BJ (cell line): Measurements from ENCODE around the gene AK4. TPM values are rescaled to one million over a fixed set of nuclear protein-coding genes. Genes with fewer than 3 reads are reported as not detected.
A peak's percentile ranks its signal among the peaks of the same experiment; 100 is the strongest.
"Not testable (repeated sequence)": the region's sequence is repeated elsewhere in the genome, so short reads cannot be mapped to it uniquely, and the experiment has no call there.

Source experiments
- CTCF ChIA-PET: fragments of 350-600 bp; formaldehyde crosslinking; extraction: SDS; loops from one replicate; lab custom pipeline; 2021; ENCODE audit warnings: antibody characterized with exemption, inconsistent platforms; lab: Yijun Ruan, JAX
- POLR2A ChIA-PET: fragments of 300-600 bp; sonication (Branson Sonifier 250); formaldehyde crosslinking; extraction: SDS; loops from one replicate; lab custom pipeline; 2021; ENCODE audit warnings: antibody characterized with exemption; lab: Charles Lee
- DNase-seq: peaks from one replicate; pipeline ENCODE4 v3.0.0-alpha.2; 2011; ENCODE audit warnings: low read depth
- H3K27me3 ChIP-seq: 2 replicates; pipeline ENCODE4 v1.6.0; 2011; ENCODE audit warnings: low read length; ENCODE audit not compliant: control insufficient read depth, insufficient read depth
- H3K36me3 ChIP-seq: 2 replicates; pipeline ENCODE4 v1.5.1; 2011; ENCODE audit warnings: low read length; ENCODE audit not compliant: control insufficient read depth, insufficient read depth
- H3K4me3 ChIP-seq: 2 replicates; pipeline ENCODE4 v1.5.1; 2011; ENCODE audit warnings: low read depth, mild to moderate bottlenecking, control low read depth, low read length
- polyA minus RNA-seq: library from RNA; depleted of rRNA, polyadenylated mRNA; stranded (reverse); fragments of >200 nt; gene quantifications from 2 replicates; pipeline ENCODE4 v1.2.3, GENCODE V29; 2011; rRNA and poly(A)+ RNA removed
- polyA plus RNA-seq: library from polyadenylated mRNA; depleted of rRNA; stranded (reverse); fragments of >200 nt; gene quantifications from 2 replicates; pipeline ENCODE4 v1.2.3, GENCODE V29; 2011; rRNA removed
- TF ChIP-seq, protein P1 (sequence below): IDR thresholded peaks from 2 replicates; pipeline ENCODE4 v1.5.1; 2011; ENCODE audit warnings: low read depth, mild to moderate bottlenecking, control low read depth, inconsistent platforms, low read length, moderate library complexity; ENCODE audit not compliant: insufficient read depth

AK4 gene
- polyA plus RNA-seq = 11.9 and 24.2 TPM in 2 replicates
- polyA minus RNA-seq = 9.0 and 9.1 TPM in 2 replicates

DNA sequence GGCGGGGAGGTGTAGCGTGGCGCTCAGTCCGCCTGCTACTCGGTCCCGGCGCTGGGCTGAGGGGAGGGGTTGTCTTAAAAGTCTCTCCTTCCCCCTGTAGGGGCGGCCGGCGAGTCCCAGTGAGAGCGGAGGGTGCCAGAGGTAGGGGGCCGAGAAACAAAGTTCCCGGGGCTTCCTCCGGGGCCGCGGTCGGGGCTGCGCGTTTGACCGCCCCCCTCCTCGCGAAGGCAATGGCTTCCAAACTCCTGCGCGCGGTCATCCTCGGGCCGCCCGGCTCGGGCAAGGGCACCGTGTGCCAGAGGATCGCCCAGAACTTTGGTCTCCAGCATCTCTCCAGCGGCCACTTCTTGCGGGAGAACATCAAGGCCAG lies at the start of gene AK4:
Gene AK4 (plus strand): TSS at position 26 of the 370 bp plus-strand sequence. CDS start 205 bp downstream, at position 231.
- CTCF ChIA-PET = interaction anchor here (1.5 to 1.8 kb wide), 2 partner anchors 65 to 88 kb away, joined by 4 read pairs; no protein-coding TSS in a partner anchor
- H3K4me3 ChIP-seq = peak within 1 kb of the TSS; percentile 73
- DNase-seq, H3K27me3 ChIP-seq, H3K36me3 ChIP-seq, POLR2A ChIA-PET: not testable (repeated sequence)

DNA sequence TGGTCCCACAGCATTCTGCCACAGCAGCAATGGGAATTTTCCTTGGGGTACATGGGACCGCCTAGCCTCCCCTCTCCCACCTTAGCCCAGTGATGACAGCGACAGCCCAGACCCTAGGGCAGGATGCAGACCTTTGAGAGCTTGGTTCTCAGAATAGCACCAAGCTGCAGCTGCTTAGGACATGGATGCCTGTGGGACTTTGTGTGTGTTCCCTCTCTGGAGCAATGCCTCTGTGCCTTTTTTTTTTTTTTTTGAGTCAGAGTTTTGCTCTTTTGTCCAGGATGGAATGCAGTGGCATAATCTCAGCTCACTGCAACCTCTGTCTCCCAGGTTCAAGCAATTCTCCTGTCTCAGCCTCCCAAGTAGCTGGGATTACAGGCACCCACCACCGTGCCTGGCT lies 44.2 kb upstream of the AK4 start:
- no peak for DNase-seq
- H3K36me3 ChIP-seq = no peaks in the 10 kb centered on the region
- CTCF ChIA-PET = interaction anchor here (0.6 to 2.6 kb wide), 2 partner anchors 105 to 1345 kb away, joined by 3 to 5 read pairs; no protein-coding TSS in a partner anchor
- TF ChIP-seq, protein P1, sequence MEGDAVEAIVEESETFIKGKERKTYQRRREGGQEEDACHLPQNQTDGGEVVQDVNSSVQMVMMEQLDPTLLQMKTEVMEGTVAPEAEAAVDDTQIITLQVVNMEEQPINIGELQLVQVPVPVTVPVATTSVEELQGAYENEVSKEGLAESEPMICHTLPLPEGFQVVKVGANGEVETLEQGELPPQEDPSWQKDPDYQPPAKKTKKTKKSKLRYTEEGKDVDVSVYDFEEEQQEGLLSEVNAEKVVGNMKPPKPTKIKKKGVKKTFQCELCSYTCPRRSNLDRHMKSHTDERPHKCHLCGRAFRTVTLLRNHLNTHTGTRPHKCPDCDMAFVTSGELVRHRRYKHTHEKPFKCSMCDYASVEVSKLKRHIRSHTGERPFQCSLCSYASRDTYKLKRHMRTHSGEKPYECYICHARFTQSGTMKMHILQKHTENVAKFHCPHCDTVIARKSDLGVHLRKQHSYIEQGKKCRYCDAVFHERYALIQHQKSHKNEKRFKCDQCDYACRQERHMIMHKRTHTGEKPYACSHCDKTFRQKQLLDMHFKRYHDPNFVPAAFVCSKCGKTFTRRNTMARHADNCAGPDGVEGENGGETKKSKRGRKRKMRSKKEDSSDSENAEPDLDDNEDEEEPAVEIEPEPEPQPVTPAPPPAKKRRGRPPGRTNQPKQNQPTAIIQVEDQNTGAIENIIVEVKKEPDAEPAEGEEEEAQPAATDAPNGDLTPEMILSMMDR = no peak
- POLR2A ChIA-PET = no interaction called here
- no peak overlapping the region for H3K4me3 ChIP-seq
- H3K27me3 ChIP-seq = 0 out of 2 replicates have a peak, but pooled peaks cover 2% of the 10 kb centered on the region

- ChIA-PET CTCF (interaction anchor here (2.6 kb wide), 1 partner anchor 104 kb away, joined by 5 read pairs; no protein-coding TSS in a partner anchor), POLR2A (no interaction called here)
- no peak for DNase-seq
- 0 out of 2 replicates have a peak, but pooled peaks cover 2% of the 10 kb centered on the region for H3K27me3 ChIP-seq
- no peaks in the 10 kb centered on the region for H3K36me3 ChIP-seq
- H3K4me3 ChIP-seq = no peak overlapping the region
- TF ChIP-seq, protein P1 = no peak
Observed at GRCh38 chr1:65104854-65105534, 43.0 kb upstream of the AK4 start.

DNA sequence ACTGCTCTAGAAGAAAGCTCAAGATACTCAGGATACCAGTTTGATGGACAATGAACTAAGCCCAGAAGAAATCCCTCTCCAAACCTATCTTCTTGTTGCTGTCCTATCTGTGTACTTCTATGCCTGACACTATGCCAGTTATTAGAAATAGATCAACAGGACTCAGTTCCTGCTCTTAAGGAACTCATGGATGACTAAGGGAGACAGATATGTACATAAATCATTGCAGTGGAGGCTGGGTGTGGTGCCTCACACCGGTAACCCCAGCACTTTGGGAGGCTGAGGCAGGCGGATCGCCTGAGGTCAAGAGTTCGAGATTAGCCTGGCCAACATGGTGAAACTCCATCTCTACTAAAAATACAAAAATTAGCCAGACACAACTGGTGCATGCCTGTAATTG lies 42.4 kb upstream of the AK4 start:
- no peak for DNase-seq
- TF ChIP-seq, protein P1 = no peak
- POLR2A ChIA-PET = no interaction called here
- Histone ChIP-seq H3K4me3 (no peak overlapping the region), H3K36me3 (no peaks in the 10 kb centered on the region), H3K27me3 (0 out of 2 replicates have a peak, but pooled peaks cover 2% of the 10 kb centered on the region)
- CTCF ChIA-PET = interaction anchor here (2.6 kb wide), 1 partner anchor 104 kb away, joined by 5 read pairs; no protein-coding TSS in a partner anchor

- ChIA-PET POLR2A (no interaction called here), CTCF (interaction anchor here (1.7 kb wide), 1 partner anchor 12 kb away, joined by 5 read pairs; no protein-coding TSS in a partner anchor)
- DNase-seq = no peak
- Histone ChIP-seq H3K4me3 (no peak overlapping the region), H3K36me3 (no peaks in the 10 kb centered on the region), H3K27me3 (0 out of 2 replicates have a peak, but pooled peaks cover 2% of the 10 kb centered on the region)
- TF ChIP-seq, protein P1 = no peak
Observed at GRCh38 chr1:65108025-65108642, 39.9 kb upstream of the AK4 start.
